GM12878 (cell line): ENCODE results near the gene TESK1.
"Not testable (repeated sequence)": the region's sequence is repeated elsewhere in the genome, so short reads cannot be mapped to it uniquely, and the experiment has no call there.

Experiments
- BHLHE40 ChIP-seq, 2 experiments: fragments of 450-650 bp in 1 of 2; IDR thresholded peaks; 2 replicates each; pipeline ENCODE4 v1.6.1; 2011 to 2017; ENCODE audit warnings: low read depth in 2 of 2, borderline replicate concordance in 1 of 2, improper control_type of control experiment in 1 of 2, low read length in 1 of 2, mild to moderate bottlenecking in 1 of 2
- GABPA ChIP-seq: IDR thresholded peaks from 2 replicates; pipeline ENCODE4 v1.6.1; 2014; ENCODE audit warnings: antibody characterized with exemption, low read depth, mild to moderate bottlenecking, inconsistent platforms
- MTA3 ChIP-seq: IDR thresholded peaks from 2 replicates; pipeline ENCODE4 v1.6.1; 2012; ENCODE audit warnings: low read length, inconsistent platforms, borderline replicate concordance
- NR2C2 ChIP-seq: IDR thresholded peaks from 2 replicates; pipeline ENCODE4 v1.6.1; 2011; ENCODE audit warnings: borderline replicate concordance, low read depth; ENCODE audit not compliant: control insufficient read depth, insufficient read length
- POLR2A ChIP-seq: IDR thresholded peaks from 2 replicates; pipeline ENCODE4 v1.6.1; 2011; ENCODE audit warnings: low read depth, mild to moderate bottlenecking, low read length
- POLR2AphosphoS2 ChIP-seq: IDR thresholded peaks from 2 replicates; pipeline ENCODE4 v1.6.1; 2011; ENCODE audit warnings: low read depth, mild to moderate bottlenecking, low read length, improper control_type of control experiment, moderate library complexity
- SIN3A ChIP-seq: IDR thresholded peaks from 2 replicates; pipeline ENCODE4 v1.6.1; 2012; ENCODE audit warnings: low read depth, low read length, improper control_type of control experiment
- TBL1XR1 ChIP-seq: IDR thresholded peaks from 2 replicates; pipeline ENCODE4 v1.6.1; 2012; ENCODE audit warnings: low read depth, low read length, improper control_type of control experiment
- ZNF274 ChIP-seq: IDR thresholded peaks from one replicate; pipeline ENCODE4 v1.8.0; 2011; ENCODE audit not compliant: insufficient read length, insufficient read depth
- TF ChIP-seq, protein P1 (sequence below), 3 experiments: IDR thresholded peaks in 2 of 3; conservative IDR thresholded peaks in 1 of 3; 2 replicates each; pipeline ENCODE4 v1.5.1; 2011; ENCODE audit warnings: low read depth in 3 of 3, low read length in 3 of 3, mild to moderate bottlenecking in 3 of 3, control low read depth in 2 of 3, moderate library complexity in 2 of 3, inconsistent platforms in 1 of 3, mixed read lengths in 1 of 3; ENCODE audit not compliant: control insufficient read depth in 2 of 3, insufficient read depth in 1 of 3; ENCODE audit errors: extremely low read depth in 1 of 3
- TF ChIP-seq, protein P2 (sequence below): fragments of 450-650 bp; formaldehyde crosslinking; IDR thresholded peaks from 2 replicates; pipeline ENCODE4 v1.4.0; 2022; ENCODE audit warnings: mild to moderate bottlenecking, moderate library complexity
- TF ChIP-seq, protein P3 (sequence below): IDR thresholded peaks from 2 replicates; pipeline ENCODE4 v1.6.1; 2012; ENCODE audit warnings: low read depth, low read length, improper control_type of control experiment

- TF ChIP-seq MTA3; ZNF274; POLR2AphosphoS2; TBL1XR1; BHLHE40 (IDR thresholded peaks at IDR 0.05; ENCODE audit: borderline replicate concordance in 1 of 2, low read depth in 2 of 2, low read length in 1 of 2); NR2C2; SIN3A; POLR2A; GABPA: not testable (repeated sequence)
- TF ChIP-seq, protein P1, sequence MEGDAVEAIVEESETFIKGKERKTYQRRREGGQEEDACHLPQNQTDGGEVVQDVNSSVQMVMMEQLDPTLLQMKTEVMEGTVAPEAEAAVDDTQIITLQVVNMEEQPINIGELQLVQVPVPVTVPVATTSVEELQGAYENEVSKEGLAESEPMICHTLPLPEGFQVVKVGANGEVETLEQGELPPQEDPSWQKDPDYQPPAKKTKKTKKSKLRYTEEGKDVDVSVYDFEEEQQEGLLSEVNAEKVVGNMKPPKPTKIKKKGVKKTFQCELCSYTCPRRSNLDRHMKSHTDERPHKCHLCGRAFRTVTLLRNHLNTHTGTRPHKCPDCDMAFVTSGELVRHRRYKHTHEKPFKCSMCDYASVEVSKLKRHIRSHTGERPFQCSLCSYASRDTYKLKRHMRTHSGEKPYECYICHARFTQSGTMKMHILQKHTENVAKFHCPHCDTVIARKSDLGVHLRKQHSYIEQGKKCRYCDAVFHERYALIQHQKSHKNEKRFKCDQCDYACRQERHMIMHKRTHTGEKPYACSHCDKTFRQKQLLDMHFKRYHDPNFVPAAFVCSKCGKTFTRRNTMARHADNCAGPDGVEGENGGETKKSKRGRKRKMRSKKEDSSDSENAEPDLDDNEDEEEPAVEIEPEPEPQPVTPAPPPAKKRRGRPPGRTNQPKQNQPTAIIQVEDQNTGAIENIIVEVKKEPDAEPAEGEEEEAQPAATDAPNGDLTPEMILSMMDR (IDR thresholded peaks at IDR 0.05 in 2 of 3, conservative IDR thresholded peaks at IDR 0.05 in 1 of 3; ENCODE audit: control insufficient read depth in 2 of 3, extremely low read depth in 1 of 3, insufficient read depth in 1 of 3, low read depth in 3 of 3, low read length in 3 of 3) = not testable (repeated sequence)
- TF ChIP-seq, protein P2, sequence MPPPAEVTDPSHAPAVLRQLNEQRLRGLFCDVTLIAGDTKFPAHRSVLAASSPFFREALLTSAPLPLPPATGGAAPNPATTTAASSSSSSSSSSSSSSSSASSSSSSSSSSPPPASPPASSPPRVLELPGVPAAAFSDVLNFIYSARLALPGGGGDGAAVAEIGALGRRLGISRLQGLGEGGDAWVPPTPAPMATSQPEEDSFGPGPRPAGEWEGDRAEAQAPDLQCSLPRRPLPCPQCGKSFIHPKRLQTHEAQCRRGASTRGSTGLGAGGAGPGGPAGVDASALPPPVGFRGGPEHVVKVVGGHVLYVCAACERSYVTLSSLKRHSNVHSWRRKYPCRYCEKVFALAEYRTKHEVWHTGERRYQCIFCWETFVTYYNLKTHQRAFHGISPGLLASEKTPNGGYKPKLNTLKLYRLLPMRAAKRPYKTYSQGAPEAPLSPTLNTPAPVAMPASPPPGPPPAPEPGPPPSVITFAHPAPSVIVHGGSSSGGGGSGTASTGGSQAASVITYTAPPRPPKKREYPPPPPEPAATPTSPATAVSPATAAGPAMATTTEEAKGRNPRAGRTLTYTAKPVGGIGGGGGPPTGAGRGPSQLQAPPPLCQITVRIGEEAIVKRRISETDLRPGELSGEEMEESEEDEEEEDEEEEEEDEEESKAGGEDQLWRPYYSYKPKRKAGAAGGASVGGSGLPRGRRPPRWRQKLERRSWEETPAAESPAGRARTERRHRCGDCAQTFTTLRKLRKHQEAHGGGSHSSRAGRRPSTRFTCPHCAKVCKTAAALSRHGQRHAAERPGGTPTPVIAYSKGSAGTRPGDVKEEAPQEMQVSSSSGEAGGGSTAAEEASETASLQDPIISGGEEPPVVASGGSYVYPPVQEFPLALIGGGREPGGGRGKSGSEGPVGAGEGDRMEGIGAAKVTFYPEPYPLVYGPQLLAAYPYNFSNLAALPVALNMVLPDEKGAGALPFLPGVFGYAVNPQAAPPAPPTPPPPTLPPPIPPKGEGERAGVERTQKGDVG (CRISPR knock-in tag) = not testable (repeated sequence)
- TF ChIP-seq, protein P3, sequence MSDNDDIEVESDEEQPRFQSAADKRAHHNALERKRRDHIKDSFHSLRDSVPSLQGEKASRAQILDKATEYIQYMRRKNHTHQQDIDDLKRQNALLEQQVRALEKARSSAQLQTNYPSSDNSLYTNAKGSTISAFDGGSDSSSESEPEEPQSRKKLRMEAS = not testable (repeated sequence)
Measured at GRCh38 chr9:35637427-35637955, 32.4 kb downstream of the TESK1 start.
